K562 (cell line): ENCODE data around the gene SLC49A3. TPM values are rescaled to one million over a fixed set of nuclear protein-coding genes. Genes with fewer than 3 reads are reported as not detected.

Experiments
- ATAC-seq: fragments of 200-7000 bp; cut with Tn5 transposase; 3 replicates; pipeline ENCODE4 v1.9.1; 2020; ENCODE audit warnings: moderate library complexity
- BruUV-seq: library from RNA; stranded (reverse); fragments of 400-500 nt; replicated peaks from 2 replicates; lab custom pipeline; 2021; lab: Mats Ljungman, UMichigan
- CTCF ChIA-PET: fragments of 300-600 bp; formaldehyde crosslinking; extraction: SDS; loops from one replicate; lab custom pipeline; 2021; ENCODE audit warnings: low intra/inter-chr PET ratio; lab: Yijun Ruan, JAX
- POLR2A ChIA-PET: fragments of 300-600, 350-650 bp; sonication (Branson Sonifier 250); formaldehyde crosslinking; extraction: SDS; loops from one replicate; lab custom pipeline; 2021; ENCODE audit warnings: antibody characterized with exemption, inconsistent platforms; lab: Yijun Ruan, JAX
- DNase-seq, 4 experiments: peaks; one replicate each; pipeline versions ENCODE4 v3.0.0 to v3.0.0-alpha.2; 2011 to 2018; ENCODE audit warnings: low spot score in 3 of 4, mixed read lengths in 3 of 4; ENCODE audit errors: extremely low read depth in 1 of 4
- FAIRE-seq: peaks from 2 replicates; lab custom pipeline; 2011; peaks lifted over from hg19 to GRCh38; lab: Jason Lieb, UNC
- H2AFZ ChIP-seq: 2 replicates; pipeline ENCODE4 v1.6.0; 2011; ENCODE audit warnings: low read depth, low read length, control low read depth, inconsistent platforms
- H3K27ac ChIP-seq: fragments of 200-600 bp; 3 replicates; pipeline ENCODE4 v1.8.0; 2011; ENCODE audit warnings: low read depth, mild to moderate bottlenecking, control low read depth, inconsistent platforms, low read length, moderate library complexity, mixed read lengths; ENCODE audit errors: extremely low read depth
- H3K27me3 ChIP-seq, 2 experiments: fragments of 300-600 bp in 1 of 2; 2 replicates in 1 of 2; 3 replicates in 1 of 2; pipeline versions ENCODE4 v1.6.0 to v1.8.0; 2011; ENCODE audit warnings: inconsistent platforms in 2 of 2, low read length in 2 of 2, mild to moderate bottlenecking in 1 of 2, mixed read lengths in 1 of 2, moderate library complexity in 1 of 2; ENCODE audit not compliant: control insufficient read depth in 2 of 2, insufficient read depth in 2 of 2
- H3K36me3 ChIP-seq: fragments of 300-600 bp; 3 replicates; pipeline ENCODE4 v1.8.0; 2011; ENCODE audit warnings: mild to moderate bottlenecking, low read length, inconsistent platforms; ENCODE audit not compliant: control insufficient read depth, insufficient read depth
- H3K4me1 ChIP-seq, 2 experiments: fragments of 200-600 bp in 1 of 2; replicated peaks in 1 of 2; 2 replicates in 1 of 2; 3 replicates in 1 of 2; pipeline versions ENCODE4 v1.5.1 to v1.8.0; 2011; ENCODE audit warnings: inconsistent platforms in 2 of 2, low read length in 2 of 2, mild to moderate bottlenecking in 1 of 2, mixed read lengths in 1 of 2, moderate library complexity in 1 of 2; ENCODE audit not compliant: control insufficient read depth in 2 of 2, insufficient read depth in 2 of 2
- H3K4me2 ChIP-seq: 2 replicates; pipeline ENCODE4 v1.6.1; 2011; ENCODE audit warnings: low read length, control low read depth, inconsistent platforms, mixed read lengths; ENCODE audit not compliant: insufficient read depth
- H3K4me3 ChIP-seq: fragments of 200-600 bp; sonication (generic), shearing (Covaris generic); 2 replicates; pipeline ENCODE4 v1.5.1; 2016; ENCODE audit warnings: control low read depth, inconsistent platforms
- H3K79me2 ChIP-seq: fragments of 200-600 bp; 3 replicates; pipeline ENCODE4 v1.8.0; 2011; ENCODE audit warnings: low read length, inconsistent platforms; ENCODE audit not compliant: control insufficient read depth, insufficient read depth
- H3K9ac ChIP-seq, 2 experiments: 2 replicates each; pipeline versions ENCODE4 v1.6.0 to v1.6.1; 2011; ENCODE audit warnings: low read depth in 2 of 2, low read length in 2 of 2, control low read depth in 1 of 2, inconsistent platforms in 1 of 2, mild to moderate bottlenecking in 1 of 2, mixed read lengths in 1 of 2; ENCODE audit not compliant: insufficient read depth in 1 of 2
- H3K9me1 ChIP-seq: one replicate; pipeline ENCODE4 v1.6.0; 2011; ENCODE audit warnings: inconsistent platforms, mild to moderate bottlenecking, low read length, moderate library complexity; ENCODE audit not compliant: control insufficient read depth, insufficient read depth
- H3K9me3 ChIP-seq: replicated peaks from 2 replicates; pipeline ENCODE4 v1.5.1; 2011; ENCODE audit warnings: low read depth, low read length, inconsistent platforms; ENCODE audit not compliant: control insufficient read depth, insufficient read depth
- H4K20me1 ChIP-seq: replicated peaks from 2 replicates; pipeline ENCODE4 v1.6.1; 2011; ENCODE audit warnings: low read length, inconsistent platforms, mixed read lengths; ENCODE audit not compliant: control insufficient read depth, insufficient read depth
- CTBP1 ChIP-seq: fragments of 450-650 bp; IDR thresholded peaks from 2 replicates; pipeline ENCODE4 v1.6.1; 2016; ENCODE audit warnings: borderline replicate concordance
- DLX4 ChIP-seq: fragments of 250-450 bp; sonication (Bioruptor Pico); IDR thresholded peaks from 2 replicates; pipeline ENCODE4 v1.6.1; 2021; ENCODE audit warnings: mild to moderate bottlenecking
- LEF1 ChIP-seq: fragments of 450-650 bp; IDR thresholded peaks from 2 replicates; pipeline ENCODE4 v1.6.1; 2016; ENCODE audit warnings: mild to moderate bottlenecking
- PHF8 ChIP-seq: fragments of 200-600 bp; sonication (generic); IDR thresholded peaks from 2 replicates; pipeline ENCODE4 v1.6.1; 2012; ENCODE audit warnings: mixed run types, mild to moderate bottlenecking, inconsistent platforms, low read length, moderate library complexity, borderline replicate concordance
- SETDB1 ChIP-seq: IDR thresholded peaks from one replicate; pipeline ENCODE4 v1.6.1; 2012; ENCODE audit warnings: low read length, control low read depth, inconsistent platforms
- TBP ChIP-seq: optimal IDR thresholded peaks from 2 replicates; pipeline ENCODE3; 2011; ENCODE audit warnings: low read depth, low read length, improper control_type of control experiment
- TCF7 ChIP-seq: sonication (generic); IDR thresholded peaks from 2 replicates; pipeline ENCODE4 v1.6.1; 2016; ENCODE audit warnings: antibody characterized with exemption, borderline replicate concordance
- ZNF146 ChIP-seq: IDR thresholded peaks from one replicate; pipeline ENCODE4 v1.6.1; 2018; ENCODE audit warnings: missing compliant biosample characterization; ENCODE audit not compliant: unreplicated experiment
- ZNF318 ChIP-seq, 2 experiments: fragments of 450-650 bp; IDR thresholded peaks; 2 replicates each; pipeline ENCODE4 v1.6.1; 2016; ENCODE audit warnings: mild to moderate bottlenecking in 2 of 2, borderline replicate concordance in 1 of 2, low read depth in 1 of 2, moderate library complexity in 1 of 2
- ZNF586 ChIP-seq: fragments of 450-650 bp; formaldehyde crosslinking; conservative IDR thresholded peaks from 2 replicates; pipeline ENCODE4 v1.4.0; 2020; ENCODE audit warnings: mild to moderate bottlenecking, moderate library complexity
- ZNF780A ChIP-seq: fragments of 250-450 bp; sonication (Bioruptor Pico); IDR thresholded peaks from 2 replicates; pipeline ENCODE4 v1.5.0; 2021; ENCODE audit warnings: mild to moderate bottlenecking
- WGBS: fragments of 100-300 bp; shearing (Covaris generic); methylation state at CpG from one replicate; pipeline ENCODE4 v1.1.6; 2016; ENCODE audit warnings: low coverage, mixed read lengths; ENCODE audit not compliant: insufficient coverage; ENCODE audit errors: missing lambda C conversion rate; 5-methylcytosine and 5-hydroxymethylcytosine counted together
- in situ Hi-C: fragments of 300-500 bp; cut with MboI; formaldehyde crosslinking; loops from 4 replicates; pipeline ENCODE4 v1.15.0; 2018; ENCODE audit warnings: inconsistent platforms, mixed read lengths
- intact Hi-C: fragments of 100-400 bp; cut with micrococcal nuclease; formaldehyde crosslinking; loops from 2 replicates; pipeline ENCODE4 v1.14.2; 2022
- polyA plus RNA-seq, 8 experiments: library from polyadenylated mRNA; depleted of rRNA in 4 of 8; stranded (reverse) in 5 of 8; unstranded in 3 of 8; fragments of >200 nt; fragmentation: Nextera tagmentation in 2 of 8; fragmentation: Illumina TruSeq in 1 of 8; extraction: Ambion mirVana in 2 of 8; extraction: Trizol in 1 of 8; gene quantifications; 2 replicates each; pipeline versions ENCODE4 v1.2.1 to v1.2.3, GENCODE V29; 2011 to 2014; ENCODE audit warnings: inconsistent platforms in 1 of 8, missing spikeins in 1 of 8
- total RNA-seq, 7 experiments: library from RNA; depleted of rRNA in 6 of 7; stranded (reverse); fragments of >200 nt in 6 of 7; fragmentation: Illumina TruSeq in 2 of 7; extraction: Trizol in 2 of 7; gene quantifications; 2 replicates each; pipeline versions ENCODE4 v1.2.1 to v1.2.3, GENCODE V29; 2011 to 2021; ENCODE audit warnings: low replicate concordance in 1 of 7

Gene SLC49A3
- total and polyA plus RNA-seq, 9 of the 15 experiments (the other 6 are each of a cell fraction or from before 2014, with no cell fraction given), result 0.24 to 0.41 TPM; not detected in 7

DNA sequence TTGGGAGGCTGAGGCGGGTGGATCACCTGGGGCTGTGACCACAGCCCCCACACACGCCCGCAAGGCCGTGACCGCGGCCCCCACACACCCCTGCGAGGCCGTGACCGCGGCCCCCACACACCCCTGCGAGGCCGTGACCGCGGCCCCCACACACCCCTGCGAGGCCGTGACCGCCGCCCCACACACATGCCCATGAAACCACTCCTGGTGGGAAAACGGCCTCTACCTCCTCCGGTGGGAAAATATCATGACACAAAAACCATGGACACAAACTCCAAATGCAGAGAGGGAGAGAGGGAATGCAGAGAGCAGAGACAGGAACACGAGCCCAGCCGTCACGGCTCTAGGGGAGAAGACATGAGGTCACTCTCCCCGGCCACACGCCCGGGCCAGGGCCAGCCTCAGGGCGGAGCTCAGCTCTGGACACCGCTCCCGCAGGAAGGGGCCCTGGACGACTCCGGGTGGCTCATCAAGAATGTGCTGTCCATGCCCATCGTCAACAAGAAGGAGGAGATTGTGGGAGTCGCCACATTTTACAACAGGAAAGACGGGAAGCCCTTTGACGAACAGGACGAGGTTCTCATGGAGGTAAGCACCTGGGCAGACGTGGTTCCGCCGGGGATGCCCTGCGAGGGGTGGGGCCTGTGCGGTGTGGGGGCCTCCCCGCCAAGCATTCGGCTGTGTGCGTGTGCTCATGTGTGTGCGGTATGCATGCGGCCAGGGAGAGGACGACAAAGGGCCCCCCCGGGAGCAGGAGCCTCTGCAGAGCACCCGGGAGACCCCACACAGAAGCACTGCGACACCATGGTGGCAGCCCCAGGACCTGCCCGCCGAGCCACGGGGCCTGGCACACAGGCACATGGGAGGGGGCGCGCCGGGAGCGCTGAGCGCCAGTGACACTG is 32.3 kb downstream of the SLC49A3 start:
- ChIA-PET CTCF (no interaction called here), POLR2A (no interaction called here)
- H3K4me2 ChIP-seq, result no peak overlapping the region
- peaks cover 3% of the 10 kb centered on the region; the same call in 1 of the 2 replicates for H3K9me3 ChIP-seq
- peaks cover 0 to 54% of the 10 kb centered on the region in 2 experiments; a peak in 2 of 5 replicates for H3K4me1 ChIP-seq
- H3K9ac ChIP-seq, result no peak overlapping the region
- H2AFZ ChIP-seq, result no peak overlapping the region
- ATAC-seq (no peak), FAIRE-seq (no peak), DNase-seq (no peak)
- peaks cover 21 to 44% of the 10 kb centered on the region in 2 experiments; a peak in 4 of 5 replicates for H3K27me3 ChIP-seq
- H3K79me2 ChIP-seq, result no peaks in the 10 kb centered on the region
- H3K4me3 ChIP-seq, result no peak overlapping the region
- no peaks in the 10 kb centered on the region for H3K9me1 ChIP-seq
- H4K20me1 ChIP-seq, result no peaks in the 10 kb centered on the region
- H3K27ac ChIP-seq, result no peak overlapping the region
- BruUV-seq, result no TSS peak
- intact Hi-C loops (no loop called here), in situ Hi-C loops (no loop called here)
- WGBS, result 27% methylated on average over 28 of the region's 58 CpGs
- H3K36me3 ChIP-seq, result no peaks in the 10 kb centered on the region
- no peak for TF ChIP-seq ZNF586 (CRISPR knock-in tag)
- TF ChIP-seq ZNF146 (CRISPR knock-in tag), result no peak
- TF ChIP-seq CTBP1, result no peak
- TF ChIP-seq TBP, result no peak
- no peak for TF ChIP-seq DLX4 (CRISPR knock-in tag)
- TF ChIP-seq LEF1, result no peak
- TF ChIP-seq ZNF780A (CRISPR knock-in tag), result no peak
- TF ChIP-seq PHF8, result no peak
- no peak for TF ChIP-seq ZNF318 (IDR thresholded peaks at IDR 0.05; ENCODE audit: borderline replicate concordance in 1 of 2, low read depth in 1 of 2)
- no peak for TF ChIP-seq SETDB1
- TF ChIP-seq TCF7, result no peak
